PFSK-1 (cell line): Measurements from ENCODE around the gene EVI5.

Experiments used
- FOXP2 ChIP-seq: optimal IDR thresholded peaks from 2 replicates; pipeline ENCODE3; 2011; ENCODE audit warnings: borderline replicate concordance, control low read depth, inconsistent platforms; ENCODE audit not compliant: insufficient read depth; ENCODE audit errors: extremely low read length, extremely low read depth
- POLR2AphosphoS5 ChIP-seq: IDR thresholded peaks from 2 replicates; pipeline ENCODE4 v1.6.1; 2012; ENCODE audit warnings: low read depth, mild to moderate bottlenecking, control low read depth, low read length, moderate library complexity
- SIN3A ChIP-seq: IDR thresholded peaks from 2 replicates; pipeline ENCODE4 v1.6.1; 2012; ENCODE audit warnings: mild to moderate bottlenecking, low read length, moderate library complexity, borderline replicate concordance; ENCODE audit not compliant: insufficient read depth
- TAF1 ChIP-seq: IDR thresholded peaks from 2 replicates; pipeline ENCODE4 v1.6.1; 2012; ENCODE audit warnings: low read length, control low read depth, borderline replicate concordance; ENCODE audit not compliant: insufficient read depth
- TF ChIP-seq, protein P1 (sequence below), 2 experiments: IDR thresholded peaks; 2 replicates each; pipeline versions ENCODE4 v1.6.1 to v1.8.0; 2011 to 2012; ENCODE audit warnings: low read depth in 2 of 2, low read length in 2 of 2, control low read depth in 1 of 2, inconsistent platforms in 1 of 2, mild to moderate bottlenecking in 1 of 2, moderate library complexity in 1 of 2; ENCODE audit not compliant: insufficient read depth in 1 of 2

DNA sequence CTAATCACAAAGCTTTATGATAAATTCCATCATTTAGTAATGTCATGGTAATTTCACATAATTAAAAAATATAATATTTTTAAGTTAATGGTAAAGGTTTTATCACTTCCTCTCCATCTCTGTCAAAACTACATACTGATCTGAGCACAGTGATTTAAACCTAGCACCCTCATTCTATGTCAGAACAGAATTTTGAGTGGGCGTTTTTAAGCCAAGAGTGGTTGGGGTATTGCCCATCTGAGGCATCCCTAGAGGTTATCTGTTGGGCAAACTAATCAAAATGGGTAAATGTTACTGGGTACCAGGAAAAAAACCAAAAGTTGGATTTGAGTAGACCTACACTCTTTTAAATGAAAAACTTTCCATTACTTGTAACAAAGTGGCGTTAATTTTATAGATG, 197.5 kb downstream of the EVI5 start:
- TF ChIP-seq SIN3A (no peak), POLR2AphosphoS5 (no peak), TAF1 (no peak), FOXP2 (no peak)
- TF ChIP-seq, protein P1, sequence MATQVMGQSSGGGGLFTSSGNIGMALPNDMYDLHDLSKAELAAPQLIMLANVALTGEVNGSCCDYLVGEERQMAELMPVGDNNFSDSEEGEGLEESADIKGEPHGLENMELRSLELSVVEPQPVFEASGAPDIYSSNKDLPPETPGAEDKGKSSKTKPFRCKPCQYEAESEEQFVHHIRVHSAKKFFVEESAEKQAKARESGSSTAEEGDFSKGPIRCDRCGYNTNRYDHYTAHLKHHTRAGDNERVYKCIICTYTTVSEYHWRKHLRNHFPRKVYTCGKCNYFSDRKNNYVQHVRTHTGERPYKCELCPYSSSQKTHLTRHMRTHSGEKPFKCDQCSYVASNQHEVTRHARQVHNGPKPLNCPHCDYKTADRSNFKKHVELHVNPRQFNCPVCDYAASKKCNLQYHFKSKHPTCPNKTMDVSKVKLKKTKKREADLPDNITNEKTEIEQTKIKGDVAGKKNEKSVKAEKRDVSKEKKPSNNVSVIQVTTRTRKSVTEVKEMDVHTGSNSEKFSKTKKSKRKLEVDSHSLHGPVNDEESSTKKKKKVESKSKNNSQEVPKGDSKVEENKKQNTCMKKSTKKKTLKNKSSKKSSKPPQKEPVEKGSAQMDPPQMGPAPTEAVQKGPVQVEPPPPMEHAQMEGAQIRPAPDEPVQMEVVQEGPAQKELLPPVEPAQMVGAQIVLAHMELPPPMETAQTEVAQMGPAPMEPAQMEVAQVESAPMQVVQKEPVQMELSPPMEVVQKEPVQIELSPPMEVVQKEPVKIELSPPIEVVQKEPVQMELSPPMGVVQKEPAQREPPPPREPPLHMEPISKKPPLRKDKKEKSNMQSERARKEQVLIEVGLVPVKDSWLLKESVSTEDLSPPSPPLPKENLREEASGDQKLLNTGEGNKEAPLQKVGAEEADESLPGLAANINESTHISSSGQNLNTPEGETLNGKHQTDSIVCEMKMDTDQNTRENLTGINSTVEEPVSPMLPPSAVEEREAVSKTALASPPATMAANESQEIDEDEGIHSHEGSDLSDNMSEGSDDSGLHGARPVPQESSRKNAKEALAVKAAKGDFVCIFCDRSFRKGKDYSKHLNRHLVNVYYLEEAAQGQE (IDR thresholded peaks at IDR 0.05; ENCODE audit: insufficient read depth in 1 of 2, low read depth in 2 of 2, low read length in 2 of 2), result no peak
